DMS153 treated with DMSO at 0.1 percent for 48 hours (cell line): ENCODE data around the gene HOXB8.

Experiments used
- DNase-seq: peaks from one replicate; lab custom pipeline; 2025; ENCODE audit not compliant: unreplicated experiment; lab: John Stamatoyannopoulos, UW

The HOXB8 gene

GRCh38 chr17:48615047-48615962 is at the start of gene HOXB8:
HOXB8 (minus strand) TSS chr17:48615292; CDS start chr17:48614704, 588 bp downstream.
- DNase-seq, result no peak

GRCh38 chr17:48663134-48663924 is 48.2 kb upstream of the HOXB8 start:
- no peak for DNase-seq

GRCh38 chr17:48655913-48656312 is 40.8 kb upstream of the HOXB8 start:
- no peak for DNase-seq

GRCh38 chr17:48649741-48650140 is 34.6 kb upstream of the HOXB8 start:
- DNase-seq, result no peak

GRCh38 chr17:48647963-48648245 is 32.8 kb upstream of the HOXB8 start:
- DNase-seq, result no peak

- DNase-seq, result peak; percentile 15
Observed at GRCh38 chr17:48647103-48647962, 32.2 kb upstream of the HOXB8 start.

GRCh38 chr17:48646183-48647102 is 31.4 kb upstream of the HOXB8 start:
- DNase-seq, result peak; percentile 35

- no peak for DNase-seq
Observed at GRCh38 chr17:48645639-48646182, 30.6 kb upstream of the HOXB8 start.

GRCh38 chr17:48644910-48645557 is 29.9 kb upstream of the HOXB8 start:
- DNase-seq, result no peak

GRCh38 chr17:48644159-48644558 is 29.1 kb upstream of the HOXB8 start:
- DNase-seq, result no peak

- DNase-seq, result no peak
Observed at GRCh38 chr17:48643697-48644012, 28.6 kb upstream of the HOXB8 start.

GRCh38 chr17:48642843-48643696 is 28.0 kb upstream of the HOXB8 start:
- no peak for DNase-seq

- DNase-seq, result peak; percentile 67
Observed at GRCh38 chr17:48642059-48642842, 27.2 kb upstream of the HOXB8 start.

GRCh38 chr17:48641541-48642058 is 26.5 kb upstream of the HOXB8 start:
- no peak for DNase-seq

GRCh38 chr17:48640858-48641180 is 25.7 kb upstream of the HOXB8 start:
- no peak for DNase-seq

- no peak for DNase-seq
Observed at GRCh38 chr17:48639982-48640857, 25.1 kb upstream of the HOXB8 start.

GRCh38 chr17:48639136-48639535 is 24.0 kb upstream of the HOXB8 start:
- no peak for DNase-seq
